Medulla oblongata (tissue), 1 donor: ENCODE measurements around the gene FBLN2.

Experiments
- DNase-seq: peaks from one replicate; pipeline ENCODE4 v3.0.0-alpha.2; 2015; ENCODE audit errors: extremely low spot score

FBLN2 gene

GRCh38 chr3:13582366-13583250, 33.7 kb downstream of the FBLN2 start:
- no peak for DNase-seq

- no peak for DNase-seq
Observed at GRCh38 chr3:13583251-13584180, 34.6 kb downstream of the FBLN2 start.

- no peak for DNase-seq
Observed at GRCh38 chr3:13584427-13584891, 35.5 kb downstream of the FBLN2 start.

- no peak for DNase-seq
Observed at GRCh38 chr3:13584901-13585300, 36.0 kb downstream of the FBLN2 start.

- no peak for DNase-seq
Observed at GRCh38 chr3:13587442-13587841, 38.5 kb downstream of the FBLN2 start.

- no peak for DNase-seq
Observed at GRCh38 chr3:13588221-13588701, 39.3 kb downstream of the FBLN2 start.

GRCh38 chr3:13588993-13589392, 40.1 kb downstream of the FBLN2 start:
- no peak for DNase-seq

- DNase-seq, result no peak
Observed at GRCh38 chr3:13590841-13591520, 42.1 kb downstream of the FBLN2 start.

- DNase-seq, result no peak
Observed at GRCh38 chr3:13593615-13594014, 44.7 kb downstream of the FBLN2 start.

- no peak for DNase-seq
Observed at GRCh38 chr3:13594146-13594545, 45.2 kb downstream of the FBLN2 start.

GRCh38 chr3:13594991-13595421, 46.1 kb downstream of the FBLN2 start:
- no peak for DNase-seq

GRCh38 chr3:13595485-13595884, 46.6 kb downstream of the FBLN2 start:
- no peak for DNase-seq

- DNase-seq, result no peak
Observed at GRCh38 chr3:13596426-13597205, 47.7 kb downstream of the FBLN2 start.

GRCh38 chr3:13597661-13598060, 48.7 kb downstream of the FBLN2 start:
- no peak for DNase-seq

GRCh38 chr3:13598201-13598600, 49.3 kb downstream of the FBLN2 start:
- no peak for DNase-seq

- DNase-seq, result no peak
Observed at GRCh38 chr3:13598926-13599886, 50.3 kb downstream of the FBLN2 start.

- no peak for DNase-seq
Observed at GRCh38 chr3:13599887-13600450, 51.0 kb downstream of the FBLN2 start.

- DNase-seq, result no peak
Observed at GRCh38 chr3:13600950-13601691, 52.2 kb downstream of the FBLN2 start.

- DNase-seq, result no peak
Observed at GRCh38 chr3:13601692-13602080, 52.8 kb downstream of the FBLN2 start.
